Posterior vena cava (tissue), 2 donors: Measurements from ENCODE around the gene CHAT. TPM values are rescaled to one million over a fixed set of nuclear protein-coding genes. Genes with fewer than 3 reads are reported as not detected.
A peak's percentile ranks its signal among the peaks of the same experiment; 100 is the strongest.

Experiments used
- DNase-seq: peaks from one replicate; pipeline ENCODE4 v3.0.0-alpha.2; 2020; ENCODE audit warnings: low spot score
- intact Hi-C, 2 donors: fragments of 100-400 bp; cut with DNase I; formaldehyde crosslinking; loops; one replicate each; pipeline versions ENCODE4 v1.14.1 to v1.14.2; 2022 to 2023
- total RNA-seq, 2 donors: library from RNA; stranded (reverse); fragmentation: NEBNext Ultra II Directional; extraction: Animal tissue kit (Norgen Biotek cat#: 25700); gene quantifications; one replicate each; pipeline ENCODE4 v1.2.1, GENCODE V29; 2021
- donor health status: DM: yes; HTN: yes; CAD: no.
- donor health status: DM: yes; HTN: yes; CAD: no.

The CHAT gene
- total RNA-seq, 2 donors from 2014 or later = not detected

DNA sequence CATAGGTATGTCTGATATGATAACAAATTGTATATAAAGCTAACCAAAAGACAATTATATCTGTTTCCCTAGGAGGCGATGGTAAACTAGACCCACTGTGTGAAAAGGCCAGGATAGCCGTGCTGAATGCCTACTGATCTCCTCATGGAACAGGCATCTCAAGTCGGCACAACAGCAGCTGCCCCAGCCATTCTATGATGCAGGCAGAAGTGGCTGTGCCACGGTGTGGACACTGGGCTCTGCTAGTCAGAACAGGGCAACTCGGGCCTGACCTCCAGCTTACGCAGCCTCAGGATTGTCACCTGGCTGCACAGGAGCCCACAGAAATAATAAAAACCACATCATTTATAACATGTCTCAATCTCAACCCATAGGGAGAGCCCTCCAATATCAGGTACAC lies 80.6 kb downstream of the CHAT start:
- intact Hi-C loops = no loop called here
- DNase-seq = no peak

GRCh38 chr10:49696311-49696710 lies 82.5 kb downstream of the CHAT start:
- DNase-seq = no peak

DNA sequence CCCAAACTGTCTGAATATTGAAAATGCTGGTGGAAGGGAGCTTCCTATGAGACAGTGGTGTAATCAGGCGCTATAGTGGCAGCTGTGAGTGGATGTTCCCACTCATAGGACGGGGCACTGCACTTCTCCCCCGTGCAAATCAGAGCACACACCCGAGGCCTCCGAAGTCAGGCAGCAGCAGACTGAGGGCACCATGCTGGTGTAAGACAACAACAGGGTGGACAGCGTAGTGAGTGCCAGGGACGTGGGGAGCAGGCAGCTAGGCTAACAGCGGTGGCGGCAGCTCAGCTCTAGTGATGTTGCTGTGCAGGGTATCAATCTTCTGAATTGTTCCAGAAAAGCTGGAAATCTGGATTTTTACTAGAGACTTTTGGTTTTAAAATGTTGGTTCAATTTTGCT lies 84.8 kb downstream of the CHAT start:
- intact Hi-C loops = no loop called here
- no peak for DNase-seq

More at GRCh38 chr10:49696311-49696710, 82.5 kb downstream of the CHAT start:
- intact Hi-C loops = no loop called here

- no peak for DNase-seq
Measured at GRCh38 chr10:49700211-49700610, 86.4 kb downstream of the CHAT start.

DNA sequence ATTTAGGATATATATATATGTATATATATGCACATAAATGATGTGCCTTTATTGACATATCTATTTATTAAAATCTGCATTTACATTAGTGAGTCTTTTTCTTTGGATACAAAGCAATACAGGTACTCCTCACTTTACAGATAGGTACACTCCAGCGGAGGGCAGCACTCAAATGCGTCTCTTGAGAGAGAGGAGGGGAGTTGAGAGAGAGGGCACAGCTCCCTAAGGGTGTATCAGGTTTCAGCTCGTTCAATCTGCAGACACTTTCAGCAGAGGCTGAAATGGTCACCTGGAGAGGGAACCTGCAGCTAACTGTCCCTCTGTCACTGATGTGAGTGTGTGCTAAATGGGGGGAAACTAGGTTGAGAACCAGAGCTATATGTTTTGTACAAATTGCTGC lies 87.2 kb downstream of the CHAT start:
- intact Hi-C loops = loop anchor here in 1 of 2 donors (10.0 kb wide), 1 partner anchor 126 kb away; no protein-coding TSS in a partner anchor
- no peak for DNase-seq

More at GRCh38 chr10:49700211-49700610, 86.4 kb downstream of the CHAT start:
- intact Hi-C loops = loop anchor here in 1 of 2 donors (10.0 kb wide), 1 partner anchor 125 kb away; no protein-coding TSS in a partner anchor

DNA sequence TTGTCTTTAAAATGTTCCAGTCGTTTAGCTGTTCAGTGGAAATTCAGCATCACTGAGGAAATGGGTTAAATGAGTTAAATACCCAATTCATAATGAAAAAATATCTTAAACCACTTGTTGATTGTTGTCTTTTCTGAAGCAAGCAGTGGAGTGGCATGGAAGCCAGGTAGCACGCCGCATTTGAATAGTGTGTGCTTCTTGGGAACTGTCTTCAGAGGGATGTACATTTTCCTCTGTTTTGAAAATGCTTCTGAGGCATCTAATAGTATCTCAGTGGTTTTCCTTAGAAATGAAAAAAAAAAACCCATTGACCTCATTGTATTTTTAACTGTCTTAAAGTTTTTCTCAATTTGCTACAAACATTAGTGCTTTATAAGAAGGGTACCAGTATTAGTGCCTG lies 93.7 kb downstream of the CHAT start:
- DNase-seq = no peak
- intact Hi-C loops = loop anchor here in 1 of 2 donors (10.0 kb wide), 1 partner anchor 133 kb away; no protein-coding TSS in a partner anchor

DNA sequence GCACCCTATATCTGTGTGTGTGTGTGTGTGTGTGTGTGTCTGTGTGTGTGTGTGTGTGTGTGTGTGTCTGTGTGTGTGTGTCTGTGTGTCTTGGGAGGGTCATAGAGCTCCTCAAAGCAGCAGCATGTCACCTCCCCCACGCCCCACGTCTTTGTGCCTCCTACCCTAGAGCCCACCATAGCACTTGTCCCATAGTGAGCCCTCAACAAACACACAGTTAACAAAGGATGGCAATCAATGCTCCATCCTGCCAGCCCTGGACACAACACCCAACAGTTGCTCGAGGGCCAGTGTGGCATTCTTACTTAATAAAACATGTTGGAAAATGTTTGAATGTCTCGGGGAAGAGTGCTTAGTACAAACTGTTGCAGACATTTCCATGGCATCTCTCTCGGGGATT lies 96.1 kb downstream of the CHAT start:
- intact Hi-C loops = loop anchor here in 1 of 2 donors (10.0 kb wide), 1 partner anchor 135 kb away; no protein-coding TSS in a partner anchor
- DNase-seq = no peak

GRCh38 chr10:49710966-49711365 lies 97.1 kb downstream of the CHAT start:
- DNase-seq = no peak
- intact Hi-C loops = no loop called here

DNA sequence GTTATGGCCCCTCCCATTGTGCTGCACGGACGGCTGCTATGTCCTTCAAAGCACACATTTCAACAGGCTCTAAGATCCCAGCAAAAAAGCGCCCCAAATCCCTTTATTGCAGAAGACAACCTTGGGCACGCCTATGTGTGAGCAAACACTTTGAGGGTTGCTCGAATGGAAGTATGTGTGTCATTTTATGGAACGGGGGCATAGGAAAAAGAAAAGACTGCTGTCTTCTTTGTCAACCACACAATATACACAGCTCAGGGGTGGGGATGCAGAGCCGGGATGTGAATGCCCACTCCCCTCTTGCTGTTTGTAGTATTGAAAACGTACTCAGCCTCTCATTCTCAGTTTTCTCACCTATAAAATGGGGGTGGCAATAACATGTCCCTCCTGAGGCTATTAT lies 97.6 kb downstream of the CHAT start:
- no peak for DNase-seq
- intact Hi-C loops = no loop called here

- peak; percentile 42 for DNase-seq
- intact Hi-C loops = no loop called here
Measured at GRCh38 chr10:49713266-49713665, 99.4 kb downstream of the CHAT start.

Other genes with a start within 250 kb of the CHAT start
- not detected for gene DRGX, start 217.9 kb upstream of the CHAT start, total RNA-seq
- gene ERCC6, start 74.9 kb upstream of the CHAT start, total RNA-seq = 10 to 100 TPM; 17.0 to 17.3 TPM
- not detected for gene SLC18A3, start 3.7 kb upstream of the CHAT start, total RNA-seq
- not detected for gene C10orf53, start 65.6 kb downstream of the CHAT start, total RNA-seq
- gene OGDHL, start 148.3 kb downstream of the CHAT start, total RNA-seq = not detected